COLO668 (cell line): ENCODE results near the gene SERPINA4.
"Not testable (repeated sequence)": the region's sequence is repeated elsewhere in the genome, so short reads cannot be mapped to it uniquely, and the experiment has no call there.

Experiments used
- DNase-seq: peaks from one replicate; lab custom pipeline; 2025; ENCODE audit not compliant: unreplicated experiment; lab: John Stamatoyannopoulos, UW

Gene SERPINA4

DNA sequence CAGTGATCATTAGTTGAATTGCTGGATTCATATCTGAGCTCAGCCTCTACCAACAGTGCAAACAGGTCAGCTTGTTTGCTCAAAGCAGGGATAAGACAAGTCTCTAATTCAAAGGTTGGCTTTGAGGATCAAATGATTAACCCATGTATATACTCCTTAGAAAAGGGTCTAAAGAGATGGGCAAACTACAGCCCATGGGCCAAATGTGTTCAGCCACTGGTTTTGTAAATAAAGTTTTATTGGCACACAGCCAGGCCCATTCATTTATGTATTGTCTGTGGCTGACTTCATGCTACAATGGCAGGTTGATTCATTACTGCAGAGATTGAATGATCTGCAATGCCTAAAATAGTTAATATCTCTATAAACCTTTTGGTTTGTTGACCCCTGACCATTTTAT lies 3.1 kb downstream of the SERPINA4 start:
- DNase-seq = no peak

DNA sequence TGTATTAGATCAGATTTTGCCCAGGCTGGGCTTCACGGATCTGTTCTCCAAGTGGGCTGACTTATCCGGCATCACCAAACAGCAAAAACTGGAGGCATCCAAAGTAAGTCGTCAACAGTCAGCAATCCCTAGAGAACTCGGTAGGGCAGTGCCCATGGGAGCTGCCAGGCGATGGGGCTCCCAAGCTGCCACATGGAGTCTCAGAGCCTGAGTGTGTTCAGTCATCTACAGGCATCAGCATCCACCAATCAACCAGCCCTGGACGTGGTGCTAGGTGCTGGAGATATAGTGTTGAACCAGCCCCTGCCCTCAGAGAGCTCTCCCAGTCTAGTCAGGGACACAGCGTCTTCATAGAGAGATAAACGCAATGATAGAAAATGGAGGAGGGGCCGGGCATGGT lies 6.9 kb downstream of the SERPINA4 start:
- no peak for DNase-seq

DNA sequence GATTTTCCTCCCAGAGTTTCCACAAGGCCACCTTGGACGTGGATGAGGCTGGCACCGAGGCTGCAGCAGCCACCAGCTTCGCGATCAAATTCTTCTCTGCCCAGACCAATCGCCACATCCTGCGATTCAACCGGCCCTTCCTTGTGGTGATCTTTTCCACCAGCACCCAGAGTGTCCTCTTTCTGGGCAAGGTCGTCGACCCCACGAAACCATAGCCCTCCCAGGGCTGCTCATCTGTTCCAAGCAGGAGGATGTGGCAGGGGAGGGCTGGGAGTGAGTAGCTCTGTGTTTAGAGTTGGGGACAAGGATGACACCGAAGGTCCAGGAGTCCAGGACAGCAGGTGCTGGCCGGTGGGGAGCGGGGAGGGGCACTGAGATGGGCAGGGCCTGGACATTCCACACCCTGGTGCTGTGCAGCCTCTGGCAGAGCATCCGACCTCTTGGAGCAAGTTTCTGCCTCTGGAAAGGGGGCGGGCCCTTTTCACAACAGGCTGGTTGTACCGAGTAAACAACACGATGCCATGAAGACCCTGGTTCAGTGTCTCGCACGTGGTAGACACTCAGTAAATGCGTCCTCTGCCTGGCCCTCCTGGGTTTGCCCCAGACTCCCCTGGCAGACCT lies 8.2 kb downstream of the SERPINA4 start:
- no peak for DNase-seq

DNA sequence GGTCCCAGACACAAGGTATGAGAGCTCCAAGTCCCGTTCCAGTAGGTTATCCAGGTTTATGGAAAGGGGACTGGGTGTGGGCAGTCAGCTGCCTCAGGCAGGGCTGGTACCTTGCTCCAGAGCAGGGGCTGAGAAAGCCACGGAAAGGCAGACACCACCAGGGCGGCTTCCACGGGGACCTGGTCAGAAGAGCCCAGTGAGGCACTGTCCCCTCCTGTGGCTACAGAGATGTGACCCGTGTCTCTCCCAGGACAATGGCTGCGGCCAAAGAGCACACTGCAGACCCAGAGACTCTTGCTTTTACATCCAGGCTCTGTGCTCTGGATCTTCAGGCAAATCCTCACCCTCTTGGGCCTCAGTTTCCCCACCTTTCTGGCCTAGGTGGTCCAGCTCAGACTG lies 8.8 kb downstream of the SERPINA4 start:
- no peak for DNase-seq

DNA sequence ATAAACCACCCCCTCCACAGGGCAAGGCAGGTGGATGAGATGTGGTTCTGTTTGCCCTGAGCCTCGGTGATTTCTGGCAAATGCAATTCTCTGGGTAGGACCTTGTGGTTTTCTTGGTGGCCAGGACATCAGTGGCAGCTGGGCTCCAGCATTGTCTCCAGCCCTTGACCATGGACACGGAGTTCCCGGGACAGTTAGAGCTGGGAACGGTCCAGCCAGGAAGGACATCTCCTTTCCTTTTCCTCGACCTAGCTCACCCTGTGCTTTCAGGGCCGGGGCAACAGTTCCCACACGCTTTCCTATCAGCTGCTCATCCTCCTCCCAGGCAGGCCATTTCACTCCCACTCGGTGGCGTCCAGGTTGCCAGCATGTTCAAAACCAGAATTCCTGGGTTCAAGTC lies 9.2 kb downstream of the SERPINA4 start:
- DNase-seq = no peak

DNA sequence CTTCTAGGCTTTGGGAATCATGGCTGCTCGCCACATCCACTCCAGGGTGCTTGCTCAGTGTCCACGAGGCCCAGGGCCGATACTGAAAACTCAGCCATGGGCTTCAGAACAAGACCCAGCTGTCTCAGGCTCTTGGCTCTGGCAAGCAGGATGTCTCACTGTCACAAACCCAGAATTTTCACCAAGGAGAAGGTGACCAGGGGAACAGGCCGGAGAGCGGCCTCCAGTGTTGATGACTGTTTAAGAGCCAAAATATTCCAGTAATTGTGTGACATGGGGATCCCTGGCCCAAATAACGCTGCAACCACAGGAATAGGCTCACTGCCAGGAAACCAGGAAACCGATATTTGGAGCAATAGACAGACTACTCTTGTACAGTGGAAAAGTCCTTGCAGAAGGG lies 10.2 kb downstream of the SERPINA4 start:
- no peak for DNase-seq

DNA sequence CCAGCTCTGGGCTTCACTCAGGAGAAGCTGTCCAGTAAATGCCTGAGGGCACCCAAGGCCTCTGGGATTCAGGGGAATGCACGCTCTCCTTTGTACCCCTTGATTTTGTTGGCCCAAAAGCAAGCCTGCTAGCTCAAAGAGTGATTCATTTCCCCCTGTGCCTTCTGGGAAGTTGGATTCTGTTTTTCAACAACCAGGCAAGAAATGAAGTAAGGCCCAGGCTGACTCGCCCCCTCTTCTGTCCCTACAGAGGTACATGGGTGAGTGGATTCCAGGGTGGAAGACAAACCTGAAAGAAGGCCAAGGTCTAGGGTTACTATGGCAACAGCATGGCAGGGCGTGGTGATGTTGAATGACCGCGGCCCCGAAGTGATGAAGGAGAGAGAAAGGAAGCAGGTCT lies 10.7 kb downstream of the SERPINA4 start:
- DNase-seq = no peak

DNA sequence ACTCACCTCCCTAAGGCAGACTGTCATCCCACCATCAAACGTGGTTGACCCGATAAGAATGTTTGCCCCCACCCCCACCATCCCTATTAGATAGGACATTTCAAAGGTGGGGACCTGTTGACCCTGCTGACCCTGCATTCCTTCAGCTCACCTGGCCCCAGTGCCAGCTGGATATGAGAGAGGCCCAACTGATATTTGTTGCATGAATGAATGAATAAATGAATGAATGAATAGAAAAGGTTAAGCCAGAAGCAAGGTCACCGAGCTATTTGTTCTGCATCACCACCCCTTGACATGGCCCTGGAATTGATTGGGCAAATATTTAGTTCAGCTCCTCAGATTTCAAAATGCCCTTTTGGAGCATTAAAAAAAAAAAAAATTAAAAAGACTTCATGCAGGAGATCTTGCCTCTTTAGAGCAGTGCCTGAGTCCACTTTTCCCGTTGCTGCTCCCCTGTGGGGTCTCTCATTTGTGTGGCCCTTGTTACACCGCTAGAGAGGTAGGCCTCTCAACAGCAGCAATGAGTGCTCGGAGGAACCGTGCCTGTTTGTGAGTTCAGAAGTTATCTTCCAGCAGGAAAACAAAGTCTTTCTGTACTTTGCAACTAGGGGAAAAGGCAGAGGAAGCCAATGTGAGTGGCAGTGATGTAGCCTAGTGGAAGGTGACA lies 11.5 kb downstream of the SERPINA4 start:
- DNase-seq = no peak

DNA sequence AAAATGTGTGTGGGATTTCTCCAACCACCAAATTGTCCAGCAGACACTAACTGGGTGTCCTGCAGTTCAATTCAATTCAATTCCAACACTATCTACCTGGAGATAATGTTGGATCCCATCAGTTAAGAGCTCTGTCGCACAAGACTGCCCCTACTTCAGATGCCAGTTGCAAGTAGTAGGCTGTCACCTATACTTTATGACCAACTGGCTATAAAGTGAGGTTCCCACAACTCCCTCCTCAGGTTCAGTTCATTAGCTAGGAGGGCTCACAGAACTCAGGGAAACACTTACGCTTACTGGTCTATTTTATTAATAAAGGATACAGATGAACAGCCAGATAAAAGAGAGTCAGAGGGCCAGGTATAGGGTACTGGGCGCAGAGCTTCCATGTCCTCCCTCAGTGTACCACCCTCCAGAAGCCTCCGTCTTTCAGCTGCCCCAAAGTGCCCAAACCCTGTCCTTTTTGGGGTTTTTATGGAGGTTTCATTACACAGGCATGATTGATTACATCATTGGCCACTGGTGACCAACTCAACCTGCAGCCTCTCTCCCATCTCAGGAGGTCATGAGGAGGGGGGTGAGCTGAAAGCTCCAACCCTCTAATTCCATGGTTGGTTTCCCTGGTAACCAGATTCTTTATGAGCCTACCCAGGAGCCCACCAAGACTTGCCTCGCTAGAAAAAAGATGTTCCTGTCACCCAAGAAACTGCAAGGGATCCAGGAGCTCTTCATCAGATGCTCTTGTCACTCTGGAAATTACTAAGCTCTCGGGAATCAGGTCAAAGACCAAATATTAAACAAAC lies 12.4 kb downstream of the SERPINA4 start:
- DNase-seq = no peak

DNA sequence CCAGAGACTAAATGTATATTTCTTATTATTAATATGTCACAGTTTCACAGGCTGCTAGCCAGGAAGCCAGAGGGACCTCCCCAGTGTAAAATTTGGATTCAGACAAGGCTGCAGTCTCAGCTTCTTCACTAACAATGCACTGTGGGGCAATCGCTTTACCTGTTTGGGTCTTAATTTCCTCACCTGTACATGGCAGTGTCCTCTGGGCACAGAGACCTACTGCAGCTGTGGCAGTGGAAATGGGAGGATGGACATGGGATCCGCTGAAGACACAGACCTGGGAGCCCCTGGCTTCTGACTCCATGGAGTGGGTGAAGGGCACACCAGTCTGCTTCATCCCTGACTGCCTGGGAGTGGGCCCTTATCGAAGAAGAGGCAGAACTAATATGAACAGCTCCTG lies 13.1 kb downstream of the SERPINA4 start:
- no peak for DNase-seq

DNA sequence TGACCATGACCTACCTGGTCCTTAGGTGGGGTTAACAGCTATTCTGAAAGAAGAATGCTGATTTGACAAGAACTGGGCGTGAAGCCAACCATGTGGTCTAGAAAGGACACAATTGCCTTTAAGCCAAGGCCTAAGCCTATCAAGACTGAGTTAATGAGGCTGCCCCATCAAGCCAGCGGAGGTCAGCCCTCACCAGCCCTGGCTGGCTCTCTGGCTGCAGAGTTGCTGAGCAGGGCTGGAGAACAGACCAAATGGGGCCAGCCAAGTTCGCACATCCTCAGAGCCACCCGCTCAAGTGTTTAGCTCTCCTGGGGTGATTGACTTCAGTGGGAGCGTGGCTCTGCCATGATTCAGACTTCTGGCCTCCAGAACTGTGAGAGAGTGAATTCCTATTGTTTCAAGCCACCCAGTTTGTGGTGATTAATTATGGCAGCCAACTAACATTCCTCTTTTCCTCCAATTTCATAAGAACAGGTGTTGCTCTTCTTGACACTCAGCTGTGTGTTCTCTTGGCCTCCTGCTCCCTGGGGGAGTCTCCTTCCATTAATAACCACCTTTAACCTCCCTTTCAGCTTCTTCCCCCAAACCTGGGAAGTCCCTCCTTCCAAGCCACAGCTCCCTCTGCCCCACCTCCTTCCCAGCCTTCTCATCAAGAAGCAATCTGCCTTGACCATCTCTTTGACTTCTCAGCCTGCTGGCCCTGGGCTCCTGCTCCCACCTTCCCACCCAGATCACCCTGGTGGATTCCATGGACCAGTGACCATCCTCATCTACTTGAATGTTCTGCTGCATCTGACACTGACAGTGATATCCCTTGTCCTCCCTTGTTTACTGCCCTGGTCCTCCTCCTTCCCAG lies 14.7 kb downstream of the SERPINA4 start:
- no peak for DNase-seq

DNA sequence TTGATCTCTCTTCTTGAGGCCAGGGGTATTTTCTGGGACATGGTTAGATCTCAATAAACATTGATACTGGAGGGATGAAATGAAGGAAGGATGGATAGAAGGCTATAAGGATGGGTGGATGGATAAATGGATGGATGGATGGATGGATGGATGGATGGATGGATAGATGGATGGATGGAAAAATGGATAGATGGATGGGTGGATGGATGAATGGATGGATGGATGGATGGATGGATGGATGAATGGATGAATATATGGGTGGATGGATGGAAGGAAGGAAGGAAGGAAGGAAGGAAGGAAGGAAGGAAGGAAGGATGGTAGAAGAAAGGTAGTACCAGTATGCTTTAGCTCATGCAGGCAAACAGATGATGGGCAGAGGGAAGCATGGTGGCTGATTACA lies 16.2 kb downstream of the SERPINA4 start:
- not testable (repeated sequence) for DNase-seq

DNA sequence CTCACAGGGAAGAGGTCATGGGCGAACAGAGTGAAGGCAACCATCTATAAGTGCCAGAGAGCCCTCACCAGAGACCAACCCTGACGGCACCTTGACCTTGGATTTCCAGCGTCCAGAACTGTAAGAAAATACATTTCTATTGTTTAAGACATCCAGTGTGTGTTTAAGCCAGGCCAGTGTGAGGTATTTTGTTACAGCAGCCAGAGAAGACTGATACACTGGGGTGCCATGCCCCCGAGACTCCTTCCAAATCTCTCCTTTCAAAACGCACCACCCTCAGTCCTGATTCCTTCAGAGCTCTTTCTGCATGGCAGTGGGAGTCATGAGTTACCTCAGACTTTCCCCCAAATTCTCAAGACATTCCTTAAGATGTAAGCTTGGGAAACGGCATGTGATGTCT lies 17.5 kb downstream of the SERPINA4 start:
- DNase-seq = no peak

DNA sequence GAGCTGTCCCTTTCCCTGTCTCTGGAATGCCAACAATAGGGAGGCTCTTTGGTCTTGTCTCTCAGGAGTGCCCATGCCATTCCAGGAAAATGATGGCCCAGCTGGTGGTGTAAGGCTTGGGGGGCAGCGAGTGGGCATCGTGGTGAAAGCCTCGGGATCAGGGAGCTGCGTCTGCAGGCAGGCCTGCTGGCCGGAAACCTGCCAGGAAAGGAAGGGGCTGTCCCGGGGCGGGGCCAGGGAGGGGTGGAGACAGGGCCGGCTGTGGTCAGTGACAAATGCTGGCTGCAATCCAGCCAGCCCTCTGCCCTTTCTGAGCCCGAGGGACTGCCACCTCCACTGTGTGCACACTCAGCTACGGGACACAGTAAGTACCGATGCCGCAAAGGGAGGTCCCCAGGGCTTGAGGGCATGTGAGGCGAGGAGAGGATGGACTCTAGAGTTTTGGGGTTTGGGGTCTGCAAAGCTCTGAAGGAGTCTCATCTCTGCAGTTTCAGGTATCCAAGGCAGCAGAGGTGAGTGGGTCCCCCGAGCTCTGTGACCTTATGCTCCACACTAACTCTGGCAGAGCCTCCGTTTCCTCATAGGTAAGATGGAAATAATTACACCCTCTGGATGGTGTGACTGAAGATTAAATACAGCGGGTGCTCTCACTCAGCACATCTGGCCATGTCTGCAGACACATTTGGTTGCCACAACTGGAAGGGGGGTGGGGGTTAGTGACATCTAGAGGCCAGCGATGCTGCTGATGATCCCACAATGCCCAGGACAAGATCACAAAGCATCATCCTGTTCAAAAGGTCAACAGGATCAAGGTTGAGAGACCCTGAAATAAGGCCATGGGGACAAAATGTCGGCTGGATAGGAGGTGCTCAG lies 20.1 kb downstream of the SERPINA4 start, which contains the start of gene SERPINA5:
TSS of gene SERPINA5 (plus strand) at position 300 of the 873 bp plus-strand sequence. CDS start 5,937 bp downstream, outside the sequence.
- DNase-seq = peak; percentile 6

DNA sequence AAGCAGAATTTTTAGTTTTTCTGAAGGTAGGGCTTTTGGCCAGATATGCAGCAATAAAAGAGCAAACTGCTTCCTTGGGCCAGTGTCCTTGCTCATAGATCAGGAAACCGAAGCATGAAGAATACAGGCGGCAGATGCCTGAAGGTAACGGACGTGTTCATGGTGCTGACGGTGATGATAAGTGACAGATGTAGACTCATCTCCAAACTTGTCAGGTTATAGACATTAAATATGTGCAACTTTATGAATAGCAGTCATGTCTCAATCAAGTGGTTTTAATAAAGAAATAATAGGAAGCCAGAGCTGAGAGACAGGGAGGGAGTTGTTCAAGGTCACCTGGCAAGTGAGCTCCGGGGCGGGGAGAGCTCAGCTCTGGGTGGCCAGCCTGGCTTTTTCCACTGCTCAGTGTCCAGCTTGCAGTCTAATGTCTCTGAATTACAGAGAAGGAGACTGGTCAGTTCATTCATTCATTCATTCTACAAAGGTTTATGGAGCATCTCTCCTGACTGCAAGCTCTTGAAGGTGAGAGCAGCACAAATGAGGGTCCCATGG lies 21.0 kb downstream of the SERPINA4 start:
- DNase-seq = no peak

DNA sequence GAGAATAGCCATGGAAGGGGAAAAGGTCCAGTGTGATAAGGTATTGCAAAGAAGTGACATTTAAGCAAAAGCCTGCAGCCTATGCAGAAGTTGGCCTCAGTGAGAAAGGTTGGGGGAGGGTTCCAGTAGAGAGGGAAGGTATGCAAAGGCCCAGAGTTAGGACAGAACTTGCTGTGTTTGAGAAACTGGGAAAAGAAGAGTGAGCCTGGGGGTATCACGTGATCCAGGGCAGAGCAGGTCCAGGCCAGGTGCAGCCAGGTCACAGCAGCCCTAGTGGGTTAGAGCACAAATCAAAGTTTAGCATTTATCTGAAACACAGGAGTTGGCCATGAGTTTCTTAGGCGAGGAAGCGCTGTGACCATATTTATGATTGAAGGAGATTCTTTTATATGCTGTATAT lies 21.6 kb downstream of the SERPINA4 start:
- DNase-seq = no peak

DNA sequence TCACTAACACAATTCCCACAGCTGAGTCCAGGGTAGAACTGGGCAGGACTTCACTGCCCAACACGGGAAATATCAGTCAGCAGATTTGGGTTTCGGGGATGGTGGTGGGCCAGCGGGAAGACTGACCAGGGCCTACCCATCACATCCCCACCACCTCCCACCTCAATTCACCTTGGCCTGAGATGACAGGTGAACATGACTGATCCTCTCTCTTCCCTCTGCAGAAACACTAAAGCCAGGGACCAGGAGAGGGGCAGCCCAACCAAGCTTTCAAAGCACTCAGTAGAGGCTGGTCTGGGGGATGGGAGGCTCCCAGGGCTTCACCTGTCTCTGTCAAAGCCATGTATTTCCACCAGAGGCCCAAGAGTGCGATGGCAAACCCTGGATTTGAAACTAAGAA lies 22.3 kb downstream of the SERPINA4 start:
- DNase-seq = no peak

DNA sequence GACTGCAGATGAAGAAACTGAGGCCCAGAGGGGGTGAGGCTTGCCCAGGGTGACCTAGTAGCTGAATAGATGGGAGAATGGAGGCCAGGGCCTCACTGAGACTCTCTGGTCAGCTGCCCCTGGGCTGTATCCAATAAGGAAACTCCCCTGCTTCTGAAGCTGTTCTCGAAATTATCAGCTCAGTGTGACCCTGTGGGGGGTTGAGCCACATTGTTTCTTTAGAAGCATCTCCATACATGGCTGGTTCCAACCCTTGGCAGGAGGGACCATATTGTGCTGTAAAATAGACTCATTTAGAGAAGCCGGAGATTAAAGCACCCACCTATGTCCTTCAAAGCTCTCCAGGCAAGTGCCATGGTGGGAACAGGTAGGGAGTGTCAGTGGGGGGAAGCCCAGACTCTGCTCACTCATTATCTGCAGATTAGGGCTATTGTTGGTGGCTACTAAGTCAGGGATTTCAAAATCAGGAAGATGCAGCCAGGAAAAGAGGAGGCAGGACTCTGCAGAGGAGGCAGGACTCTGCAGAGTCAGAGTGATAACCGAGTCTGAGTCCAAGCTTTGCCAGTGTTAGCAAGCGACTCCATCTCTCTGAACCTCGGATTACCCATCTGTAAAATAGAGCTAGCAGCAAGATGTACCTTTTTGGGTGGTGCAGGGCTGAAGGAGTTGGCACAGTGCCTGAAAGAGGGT lies 23.5 kb downstream of the SERPINA4 start:
- DNase-seq = no peak

DNA sequence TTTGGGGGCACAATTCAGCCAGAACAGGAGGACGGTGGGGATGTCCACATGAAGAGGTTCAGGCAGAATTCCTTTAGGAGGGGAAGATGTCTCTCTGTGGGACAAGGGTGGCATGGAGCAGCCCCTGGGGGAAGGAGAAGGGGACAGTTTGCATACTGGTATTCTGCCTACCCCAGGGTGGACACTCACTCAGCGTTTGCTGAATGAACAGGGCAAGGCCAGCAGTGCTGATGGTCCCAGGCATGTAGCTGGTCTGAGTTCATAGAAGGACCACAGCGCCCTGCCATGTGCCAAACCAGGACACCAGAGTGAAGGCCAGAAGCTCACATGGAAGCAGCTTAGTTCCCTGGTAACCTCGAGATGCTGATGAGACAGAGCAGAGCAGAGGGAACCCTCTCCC lies 25.4 kb downstream of the SERPINA4 start:
- DNase-seq = no peak
